ENCODE results near the gene FRS2.

Gene FRS2

GRCh38 chr12:69511016-69511415, 40.8 kb downstream of the FRS2 start:
- CTCF ChIA-PET: interaction anchor here (1.5 kb wide), 1 partner anchor 11 kb away, joined by 3 read pairs; no protein-coding TSS in a partner anchor
- DNase-seq (ENCODE audit: low read depth, low spot score): no peak
- H3K4me3 ChIP-seq (ENCODE audit: low read depth, low read length): no peak overlapping the region
- POLR2A ChIA-PET: no interaction called here
- TF ChIP-seq, protein P1, sequence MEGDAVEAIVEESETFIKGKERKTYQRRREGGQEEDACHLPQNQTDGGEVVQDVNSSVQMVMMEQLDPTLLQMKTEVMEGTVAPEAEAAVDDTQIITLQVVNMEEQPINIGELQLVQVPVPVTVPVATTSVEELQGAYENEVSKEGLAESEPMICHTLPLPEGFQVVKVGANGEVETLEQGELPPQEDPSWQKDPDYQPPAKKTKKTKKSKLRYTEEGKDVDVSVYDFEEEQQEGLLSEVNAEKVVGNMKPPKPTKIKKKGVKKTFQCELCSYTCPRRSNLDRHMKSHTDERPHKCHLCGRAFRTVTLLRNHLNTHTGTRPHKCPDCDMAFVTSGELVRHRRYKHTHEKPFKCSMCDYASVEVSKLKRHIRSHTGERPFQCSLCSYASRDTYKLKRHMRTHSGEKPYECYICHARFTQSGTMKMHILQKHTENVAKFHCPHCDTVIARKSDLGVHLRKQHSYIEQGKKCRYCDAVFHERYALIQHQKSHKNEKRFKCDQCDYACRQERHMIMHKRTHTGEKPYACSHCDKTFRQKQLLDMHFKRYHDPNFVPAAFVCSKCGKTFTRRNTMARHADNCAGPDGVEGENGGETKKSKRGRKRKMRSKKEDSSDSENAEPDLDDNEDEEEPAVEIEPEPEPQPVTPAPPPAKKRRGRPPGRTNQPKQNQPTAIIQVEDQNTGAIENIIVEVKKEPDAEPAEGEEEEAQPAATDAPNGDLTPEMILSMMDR (IDR thresholded peaks at IDR 0.05; ENCODE audit: insufficient read depth, low read length, missing control alignments): no peak

DNA sequence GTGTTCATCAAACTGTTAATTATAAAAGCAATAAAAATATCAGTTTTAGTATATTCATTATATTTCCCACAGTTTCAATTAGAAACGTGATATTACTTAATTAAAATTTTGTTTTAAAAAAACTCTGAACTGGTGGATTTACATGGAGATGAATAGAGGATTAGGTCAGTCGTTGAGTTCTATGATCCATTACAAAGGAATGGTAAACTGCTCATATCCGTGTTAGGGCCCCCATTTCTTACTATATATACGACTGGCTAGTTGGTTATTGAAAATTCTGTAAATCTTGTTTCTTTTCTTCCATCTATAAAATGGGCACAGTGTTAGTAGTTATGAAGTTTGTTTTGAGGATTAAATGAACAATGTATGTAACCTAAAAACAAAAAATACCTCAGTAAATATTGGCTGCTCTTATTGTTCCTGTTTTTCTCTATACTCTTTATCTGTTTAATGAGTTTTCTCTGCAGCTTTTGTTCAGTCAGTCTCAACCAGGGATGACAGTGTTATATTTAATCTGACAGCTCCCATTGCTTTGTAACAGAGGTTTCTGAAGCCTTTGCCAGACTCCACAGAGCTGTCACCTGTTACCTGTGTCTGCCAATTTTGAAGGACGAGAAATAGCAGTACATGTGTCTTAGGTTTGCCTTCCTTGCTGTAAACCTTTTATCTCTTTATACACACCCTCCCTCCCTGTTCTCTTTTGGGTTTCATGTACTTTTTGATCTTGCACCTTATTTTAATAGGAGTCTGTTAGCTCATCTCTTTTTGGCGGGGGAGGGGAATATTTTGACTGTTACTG, 41.5 kb downstream of the FRS2 start:
- POLR2A ChIA-PET: no interaction called here
- no peak for DNase-seq (ENCODE audit: low read depth, low spot score)
- CTCF ChIA-PET: no interaction called here
- TF ChIP-seq, protein P1 (IDR thresholded peaks at IDR 0.05; ENCODE audit: insufficient read depth, low read length, missing control alignments): no peak
- H3K4me3 ChIP-seq (ENCODE audit: low read depth, low read length): no peak overlapping the region

DNA sequence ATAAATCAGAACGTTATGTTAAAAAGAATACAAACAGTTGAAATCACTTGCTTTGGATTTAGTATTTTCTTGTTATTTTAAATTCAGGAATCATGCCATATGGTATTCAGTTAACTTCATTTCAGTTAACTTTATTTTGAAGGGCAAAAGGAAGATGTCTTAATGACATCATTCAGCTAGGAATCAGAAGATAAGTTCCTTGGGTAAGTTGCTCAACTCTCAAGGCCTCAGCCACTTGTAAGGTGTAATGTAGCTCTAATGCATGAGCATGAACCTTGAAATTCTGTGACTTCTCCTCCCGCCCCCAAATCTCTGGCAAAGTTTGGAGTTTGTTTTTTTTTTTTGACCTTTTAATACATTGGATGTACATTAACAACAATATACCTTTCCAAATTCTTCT, 42.6 kb downstream of the FRS2 start:
- CTCF ChIA-PET: no interaction called here
- POLR2A ChIA-PET: no interaction called here
- H3K4me3 ChIP-seq (ENCODE audit: low read depth, low read length): no peak overlapping the region
- no peak for DNase-seq (ENCODE audit: low read depth, low spot score)
- TF ChIP-seq, protein P1 (IDR thresholded peaks at IDR 0.05; ENCODE audit: insufficient read depth, low read length, missing control alignments): no peak

GRCh38 chr12:69513297-69513696, 43.1 kb downstream of the FRS2 start:
- no peak for DNase-seq (ENCODE audit: low read depth, low spot score)
- CTCF ChIA-PET: no interaction called here
- POLR2A ChIA-PET: interaction anchor here (0.9 kb wide), 1 partner anchor 11 kb away, joined by 7 read pairs; no protein-coding TSS in a partner anchor
- TF ChIP-seq, protein P1 (IDR thresholded peaks at IDR 0.05; ENCODE audit: insufficient read depth, low read length, missing control alignments): no peak
- no peak overlapping the region for H3K4me3 ChIP-seq (ENCODE audit: low read depth, low read length)

DNA sequence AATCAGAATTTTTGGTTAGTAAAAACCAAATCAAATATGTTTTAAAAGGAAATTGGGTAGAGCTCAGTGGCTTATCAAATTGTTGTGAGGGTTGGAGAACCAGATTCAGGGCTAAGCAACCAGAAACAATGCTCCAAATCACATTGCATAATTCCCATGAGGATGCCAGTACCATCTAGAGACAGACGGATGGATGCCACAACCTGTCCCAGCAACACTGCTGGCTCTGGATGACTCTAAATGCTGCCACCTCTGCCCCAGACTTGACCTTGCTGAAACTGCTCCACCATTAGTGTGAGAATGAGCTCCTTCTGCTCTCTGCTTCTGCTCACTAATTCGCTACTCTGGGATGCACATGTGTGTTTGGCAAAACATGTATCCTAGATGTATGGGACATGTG, 43.9 kb downstream of the FRS2 start:
- DNase-seq (ENCODE audit: low read depth, low spot score): no peak
- ChIA-PET POLR2A (interaction anchor here (0.9 kb wide), 1 partner anchor 11 kb away, joined by 7 read pairs; no protein-coding TSS in a partner anchor), CTCF (no interaction called here)
- TF ChIP-seq, protein P1 (IDR thresholded peaks at IDR 0.05; ENCODE audit: insufficient read depth, low read length, missing control alignments): no peak
- H3K4me3 ChIP-seq (ENCODE audit: low read depth, low read length): no peak overlapping the region

DNA sequence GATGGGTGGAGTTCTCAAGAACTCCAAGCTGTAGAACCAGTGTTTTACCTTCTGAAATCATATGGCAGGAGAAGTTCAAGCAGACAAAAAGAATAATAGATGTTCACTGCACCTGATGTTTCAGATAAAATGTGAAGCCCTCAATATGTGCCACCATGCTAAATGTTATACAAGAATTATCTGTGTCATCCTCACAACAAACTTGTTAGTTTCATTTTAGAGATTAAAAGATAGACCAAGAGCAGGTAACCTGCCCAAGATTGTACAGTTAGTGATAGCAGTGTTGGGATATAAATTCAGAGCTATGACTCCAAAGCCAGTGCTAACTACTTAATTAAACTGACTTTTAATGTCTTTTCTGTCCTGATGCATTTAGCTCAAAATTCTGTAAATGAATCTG, 44.7 kb downstream of the FRS2 start:
- no peak overlapping the region for H3K4me3 ChIP-seq (ENCODE audit: low read depth, low read length)
- ChIA-PET POLR2A (no interaction called here), CTCF (interaction anchor here (1.4 kb wide), 1 partner anchor 12 kb away, joined by 4 read pairs; no protein-coding TSS in a partner anchor)
- no peak for DNase-seq (ENCODE audit: low read depth, low spot score)
- TF ChIP-seq, protein P1 (IDR thresholded peaks at IDR 0.05; ENCODE audit: insufficient read depth, low read length, missing control alignments): no peak

All from AG04449 (cell line).